DMS114 treated with DMSO at 0.1 percent for 48 hours (cell line): ENCODE data around the gene ABLIM1.

ENCODE experiments used
- DNase-seq: peaks from one replicate; lab custom pipeline; 2025; ENCODE audit not compliant: unreplicated experiment; lab: John Stamatoyannopoulos, UW

The ABLIM1 gene

GRCh38 chr10:114680543-114681117 is 22.6 kb upstream of the ABLIM1 start:
- no peak for DNase-seq

GRCh38 chr10:114679552-114679951 is 21.5 kb upstream of the ABLIM1 start:
- DNase-seq: no peak

- no peak for DNase-seq
These were observed 20.7 kb upstream of the ABLIM1 start for GRCh38 chr10:114678820-114679219.

GRCh38 chr10:114678336-114678735 is 20.3 kb upstream of the ABLIM1 start:
- no peak for DNase-seq

DNA sequence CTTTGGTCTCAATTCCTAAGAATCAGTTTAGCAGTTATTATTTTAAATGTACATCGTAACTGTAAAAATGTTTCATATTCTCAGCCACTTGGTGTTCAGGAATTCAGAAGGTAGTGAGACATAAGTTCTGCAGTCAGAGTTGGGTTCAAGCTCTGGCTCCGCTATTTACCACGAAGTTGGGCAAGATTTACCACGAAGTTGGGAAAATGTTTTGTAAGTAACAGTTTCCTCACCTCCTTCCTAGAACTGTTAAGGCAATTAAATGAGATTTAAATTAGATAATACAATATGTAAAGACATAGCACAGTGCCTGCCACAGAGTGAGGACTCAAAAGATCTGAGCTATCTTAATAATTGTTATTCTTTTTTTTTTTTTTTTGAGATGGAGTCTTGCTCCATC is 16.3 kb upstream of the ABLIM1 start:
- DNase-seq: no peak

- DNase-seq: no peak
These were observed 11.6 kb upstream of the ABLIM1 start for GRCh38 chr10:114669648-114670047.

- no peak for DNase-seq
These were observed 10.5 kb upstream of the ABLIM1 start for GRCh38 chr10:114668375-114669080.

GRCh38 chr10:114665873-114666272 is 7.8 kb upstream of the ABLIM1 start:
- no peak for DNase-seq

GRCh38 chr10:114665406-114665805 is 7.3 kb upstream of the ABLIM1 start:
- no peak for DNase-seq

DNA sequence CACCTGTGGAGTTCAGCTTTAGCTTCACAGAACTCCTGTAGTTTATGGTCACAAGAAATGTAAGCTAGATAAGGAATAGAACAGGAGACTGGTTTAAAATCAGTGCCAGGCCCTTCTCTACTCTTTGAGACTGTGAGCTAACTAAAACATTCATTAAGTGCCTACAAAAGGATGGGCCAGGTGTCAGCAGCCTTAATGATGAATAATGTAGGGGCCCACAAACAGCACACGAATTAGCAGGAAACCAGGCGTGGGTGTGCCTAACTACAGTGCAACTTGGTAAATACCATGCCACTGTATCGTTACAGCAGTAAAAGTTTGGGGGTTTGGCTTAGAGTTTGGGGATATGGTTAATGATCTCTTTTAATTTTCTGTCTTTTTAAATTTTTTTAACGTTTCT is 6.1 kb upstream of the ABLIM1 start:
- no peak for DNase-seq

GRCh38 chr10:114663626-114664025 is 5.6 kb upstream of the ABLIM1 start:
- DNase-seq: no peak

GRCh38 chr10:114662646-114663217 is 4.7 kb upstream of the ABLIM1 start:
- no peak for DNase-seq

- no peak for DNase-seq
These were observed 3.3 kb upstream of the ABLIM1 start for GRCh38 chr10:114661212-114661880.

DNA sequence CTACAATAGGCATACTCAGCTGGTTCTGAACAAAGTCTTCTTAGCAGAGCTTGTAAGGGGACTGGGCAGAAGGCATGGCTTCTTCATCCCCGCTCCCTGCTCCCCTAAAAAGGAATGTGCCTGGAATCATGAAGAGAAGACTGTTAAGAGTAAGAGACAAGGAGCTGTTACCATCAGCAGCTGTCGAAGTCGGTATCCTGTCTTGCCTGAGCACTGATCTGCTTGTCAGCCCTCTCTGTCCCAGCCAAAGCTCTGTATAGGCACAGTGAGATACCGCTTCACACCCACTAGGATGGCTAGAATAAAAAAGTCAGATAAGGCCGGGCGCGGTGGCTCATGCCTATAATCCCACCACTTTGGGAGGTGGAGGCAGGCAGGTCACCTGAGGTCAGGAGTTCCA is 2.4 kb downstream of the ABLIM1 start:
- no peak for DNase-seq

DNA sequence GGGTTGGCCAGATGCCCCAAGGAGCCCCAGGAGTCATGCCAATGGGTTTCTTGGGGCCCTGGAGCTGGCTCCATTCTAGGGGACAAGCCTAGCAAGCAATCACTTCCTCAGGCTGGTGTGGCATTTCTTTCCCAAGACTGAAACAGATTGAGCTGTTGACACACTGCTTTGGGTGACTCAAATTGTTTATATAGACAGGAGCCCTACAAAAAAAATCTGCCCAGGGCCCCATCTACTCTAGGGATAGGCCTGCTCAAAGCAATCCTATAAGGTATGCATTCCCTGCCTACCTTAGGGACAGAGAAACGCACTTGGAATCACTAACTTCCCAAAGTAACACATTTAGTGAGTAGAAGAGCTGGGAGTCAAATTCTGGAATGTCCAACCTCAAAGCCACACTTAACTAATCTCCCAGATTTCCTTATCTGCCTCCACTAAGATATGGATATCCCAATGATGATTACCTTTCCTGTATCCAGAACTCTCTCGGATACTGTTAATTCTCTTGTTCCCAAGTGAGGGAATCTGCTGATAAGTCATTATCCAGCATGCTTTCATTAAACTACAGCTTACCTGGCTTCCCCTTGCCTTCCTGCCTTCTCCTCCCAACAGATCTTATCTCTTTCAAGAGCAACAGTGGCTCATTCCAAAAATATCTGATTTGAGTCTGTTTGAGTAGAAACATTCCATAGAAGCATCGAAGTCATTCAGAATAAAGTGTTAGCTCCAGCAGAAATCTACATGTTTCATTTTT is 3.1 kb downstream of the ABLIM1 start:
- DNase-seq: no peak

DNA sequence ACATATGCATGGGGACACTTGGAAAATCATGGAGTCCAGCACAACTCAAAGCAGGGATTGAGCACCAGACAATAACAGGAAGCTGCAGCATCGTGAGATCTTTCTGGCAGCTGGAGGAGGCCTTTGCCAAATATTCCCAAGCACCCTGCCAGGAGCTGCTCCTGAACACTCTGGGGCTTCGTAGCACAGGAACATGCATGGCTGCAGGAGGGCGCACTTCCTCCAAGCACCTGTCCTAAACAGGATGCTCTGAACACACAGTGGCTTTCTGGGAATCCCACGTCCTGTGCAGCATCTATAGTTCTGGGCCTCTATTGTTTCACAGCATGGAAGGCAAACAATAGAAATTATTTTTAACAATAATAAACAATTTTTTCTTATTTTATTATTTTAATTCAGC is 4.1 kb downstream of the ABLIM1 start:
- DNase-seq: no peak

DNA sequence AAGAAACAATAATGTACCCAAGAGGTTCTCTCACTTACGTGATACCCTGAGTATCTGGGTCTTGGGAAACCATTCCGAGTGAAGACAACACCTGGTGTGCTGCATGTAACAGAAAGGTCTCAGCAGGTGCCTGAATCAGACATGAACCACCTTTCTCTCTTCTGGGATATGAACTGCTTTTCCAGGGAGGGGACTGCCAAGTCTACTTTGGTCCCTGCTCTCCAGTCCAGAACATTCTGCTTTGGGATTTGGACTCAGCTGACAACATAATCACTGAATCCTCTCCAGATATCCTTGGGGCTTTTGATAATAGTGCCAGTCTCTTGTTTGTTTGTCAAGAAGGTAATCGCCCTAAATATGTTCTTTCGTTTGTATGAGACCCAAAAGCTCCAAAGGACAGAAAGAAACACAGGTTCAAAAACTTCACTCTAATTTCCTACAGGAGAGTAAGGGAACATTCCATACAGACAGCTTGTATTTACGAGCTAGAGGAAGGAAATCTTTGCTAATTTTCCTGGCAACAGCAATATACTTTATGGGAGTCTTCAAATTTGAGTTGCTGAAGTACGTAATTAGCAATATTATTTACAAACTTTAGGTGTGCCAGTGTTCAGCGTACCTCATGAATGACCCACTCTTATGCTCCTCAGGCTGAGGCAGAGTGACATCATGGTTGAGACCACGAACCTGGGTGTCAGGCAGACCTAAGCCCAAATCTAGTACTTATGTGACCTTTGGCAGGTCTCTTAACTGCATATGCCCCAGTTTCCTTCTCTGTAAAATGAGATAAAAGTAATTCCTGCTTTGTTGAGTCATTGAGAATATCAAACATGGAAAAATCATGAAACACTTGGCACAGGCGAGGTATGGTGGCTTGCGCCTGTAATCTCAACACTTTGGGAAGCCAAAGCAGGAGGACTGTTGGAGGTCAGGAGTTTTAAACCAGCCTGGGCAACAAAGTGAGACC is 5.4 kb downstream of the ABLIM1 start:
- no peak for DNase-seq

DNA sequence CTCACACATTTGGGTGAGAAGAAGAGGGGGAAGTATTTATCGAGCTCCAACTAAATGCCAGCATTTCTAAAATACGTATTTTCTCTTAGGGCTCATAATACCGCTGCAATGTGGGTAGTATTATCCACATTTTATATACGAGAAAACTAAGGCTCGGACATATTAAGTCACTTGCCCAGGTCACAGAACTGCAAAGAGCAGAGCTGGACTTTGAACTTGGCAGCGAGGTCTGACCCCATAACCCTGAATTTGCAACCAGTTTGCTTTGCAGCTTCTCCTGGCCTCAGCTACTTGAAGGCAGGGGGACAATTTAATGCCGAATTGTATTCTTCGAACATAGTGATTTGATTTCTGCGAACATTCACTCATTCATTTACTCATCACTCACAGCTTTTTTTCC is 7.2 kb downstream of the ABLIM1 start:
- no peak for DNase-seq

GRCh38 chr10:114650266-114650665 is 7.8 kb downstream of the ABLIM1 start:
- DNase-seq: no peak

DNA sequence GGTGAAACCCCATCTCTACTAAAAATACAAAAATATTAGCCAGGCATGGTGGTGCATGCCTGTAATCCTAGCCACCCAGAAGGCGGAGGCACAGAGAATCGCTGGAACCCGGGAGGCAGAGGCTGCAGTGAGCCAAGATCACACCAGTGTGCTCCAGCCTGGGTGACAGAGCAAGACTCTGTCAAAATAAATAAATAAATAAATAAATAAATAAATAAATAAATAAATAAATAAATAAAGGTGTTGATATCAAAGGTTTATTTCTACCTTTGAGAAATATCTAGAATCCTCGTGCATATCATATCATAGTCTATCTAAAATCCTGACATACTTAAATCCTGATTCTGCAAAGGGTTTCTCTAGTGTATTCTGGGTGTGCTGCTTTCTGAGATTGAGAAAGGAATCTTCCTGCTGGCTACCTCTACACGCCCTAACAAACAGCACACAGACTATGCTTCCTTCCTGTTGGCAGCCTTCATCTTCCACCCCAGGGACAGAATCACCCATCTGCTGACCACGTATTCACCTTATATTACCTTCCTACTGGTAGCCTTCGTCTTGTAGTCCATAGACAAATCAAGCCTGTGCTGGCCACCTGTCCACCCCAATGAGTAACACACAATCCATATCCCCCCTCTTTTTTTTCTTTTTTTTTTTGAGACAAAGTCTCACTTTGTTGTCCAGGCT is 8.7 kb downstream of the ABLIM1 start:
- no peak for DNase-seq
